Measurements from ENCODE around the gene PTGDR2. TPM values are rescaled to one million over a fixed set of nuclear protein-coding genes. Genes with fewer than 3 reads are reported as not detected.
A peak's percentile ranks its signal among the peaks of the same experiment; 100 is the strongest.

PTGDR2 gene
- total RNA-seq, 1 donor from 2014 or later: 0.52 TPM

DNA sequence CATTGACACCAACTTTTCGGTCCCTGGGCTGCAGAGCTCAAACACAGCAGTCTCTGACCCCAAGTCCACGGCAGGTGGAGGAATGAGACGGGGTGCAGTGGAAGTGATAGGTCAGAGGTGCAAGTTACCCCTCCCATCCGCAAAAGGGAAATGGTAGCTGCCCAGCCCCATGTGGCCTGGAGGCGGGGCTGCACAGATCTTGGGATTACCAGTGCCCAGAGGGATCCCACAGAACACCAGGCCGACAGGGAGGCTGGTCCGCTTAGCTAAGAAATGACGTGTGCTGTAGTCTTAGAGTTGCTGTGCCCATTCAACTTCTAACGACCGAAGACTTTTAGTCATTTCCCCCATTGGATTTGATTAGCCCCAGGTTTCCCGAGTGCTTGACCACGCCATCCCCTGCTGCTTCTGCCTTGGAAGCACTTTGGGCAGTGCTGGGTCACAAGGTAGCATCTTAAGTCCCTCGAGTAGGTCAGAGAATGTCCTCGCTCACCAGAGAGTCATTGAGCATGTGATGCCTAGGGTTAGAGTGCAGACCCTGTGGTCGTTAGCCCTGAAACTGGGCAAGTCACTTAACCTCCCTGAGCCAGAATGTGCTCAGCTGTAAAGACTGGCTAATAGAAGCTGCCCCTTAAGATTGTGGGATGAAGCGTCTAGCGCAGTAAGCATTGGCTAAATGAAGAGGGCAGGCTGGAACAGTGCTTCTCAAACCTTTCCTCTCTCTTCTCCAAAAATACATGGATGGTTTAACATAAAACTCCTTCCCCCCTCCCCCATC is 4.2 kb downstream of the PTGDR2 start:
- H3K4me1 ChIP-seq (ENCODE audit: control insufficient read depth in 3 of 3, insufficient read depth in 3 of 3, low read length in 3 of 3): peaks cover 0 to 3% (median 0%) of the 10 kb centered on the region in 3 donors
- peaks cover 0 to 3% (median 3%) of the 10 kb centered on the region in 3 donors for H3K27me3 ChIP-seq (ENCODE audit: control insufficient read depth in 3 of 3, insufficient read depth in 3 of 3, low read length in 3 of 3)
- peaks cover 35 to 44% (median 38%) of the 10 kb centered on the region in 3 donors for H3K36me3 ChIP-seq (ENCODE audit: control insufficient read depth in 3 of 3, insufficient read depth in 3 of 3, low read length in 3 of 3)
- H3K27ac ChIP-seq (ENCODE audit: low read depth, low read length): no peak overlapping the region
- no peak overlapping the region for H3K9ac ChIP-seq (ENCODE audit: low read depth in 1 of 3, low read length in 3 of 3)
- H3K9me3 ChIP-seq (ENCODE audit: control insufficient read depth in 3 of 3, low read length in 3 of 3): no peaks in the 10 kb centered on the region
- H3K4me3 ChIP-seq (ENCODE audit: low read length in 3 of 3): no peak overlapping the region

DNA sequence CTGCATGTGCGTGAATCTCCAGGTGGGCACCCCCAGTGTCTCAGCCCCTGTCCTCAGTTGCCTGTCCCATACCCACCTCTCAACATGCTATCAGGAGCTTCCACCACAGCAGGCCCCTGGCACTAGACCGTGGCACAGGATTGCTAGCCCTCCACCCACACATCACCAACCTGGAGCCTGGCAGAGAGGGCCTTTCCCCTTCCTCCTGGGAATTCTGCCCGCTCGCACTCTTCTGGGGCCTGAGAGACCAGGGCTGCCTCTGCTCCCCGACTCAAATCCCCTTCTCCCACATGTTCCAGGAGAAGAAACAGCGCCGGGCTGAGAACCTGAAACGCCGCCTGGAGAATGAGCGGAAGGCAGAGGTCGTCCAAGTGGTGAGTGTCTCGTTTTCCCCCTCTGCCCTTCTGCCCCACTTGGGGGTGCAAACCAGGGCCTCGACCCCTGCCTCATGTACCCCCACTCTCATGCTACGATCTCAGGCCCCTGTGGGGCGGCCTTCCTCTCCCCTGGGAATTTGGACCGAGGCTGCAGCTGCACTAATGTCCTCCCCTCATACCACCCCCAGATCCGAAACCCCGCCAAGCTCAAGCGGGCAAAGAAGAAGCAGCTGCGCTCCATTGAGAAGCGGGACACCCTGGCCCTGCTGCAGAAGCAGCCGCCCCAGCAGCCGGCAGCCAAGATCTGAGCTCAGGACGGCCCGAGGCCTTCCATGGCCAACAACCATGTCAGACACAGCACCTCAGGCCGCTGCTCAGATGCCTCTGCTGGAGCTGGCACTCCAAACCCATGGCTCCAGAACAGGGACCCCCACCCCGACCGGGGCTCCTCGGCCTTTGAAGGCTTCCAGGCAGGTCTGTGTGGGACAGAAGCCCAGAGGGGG is 5.9 kb downstream of the PTGDR2 start:
- no peaks in the 10 kb centered on the region for H3K9me3 ChIP-seq (ENCODE audit: control insufficient read depth in 3 of 3, low read length in 3 of 3)
- peaks cover 1 to 7% (median 2%) of the 10 kb centered on the region in 3 donors for H3K4me1 ChIP-seq (ENCODE audit: control insufficient read depth in 3 of 3, insufficient read depth in 3 of 3, low read length in 3 of 3)
- H3K27me3 ChIP-seq (ENCODE audit: control insufficient read depth in 3 of 3, insufficient read depth in 3 of 3, low read length in 3 of 3): peaks cover 0 to 3% (median 0%) of the 10 kb centered on the region in 3 donors
- peaks cover 35 to 44% (median 44%) of the 10 kb centered on the region in 3 donors for H3K36me3 ChIP-seq (ENCODE audit: control insufficient read depth in 3 of 3, insufficient read depth in 3 of 3, low read length in 3 of 3)
- H3K4me3 ChIP-seq (ENCODE audit: low read length in 3 of 3): no peak overlapping the region
- no peak overlapping the region for H3K27ac ChIP-seq (ENCODE audit: low read depth, low read length)
- H3K9ac ChIP-seq (ENCODE audit: low read depth in 1 of 3, low read length in 3 of 3): no peak overlapping the region

- no peak overlapping the region for H3K4me3 ChIP-seq (ENCODE audit: low read length in 3 of 3)
- no peak overlapping the region for H3K27ac ChIP-seq (ENCODE audit: low read depth, low read length)
- H3K4me1 ChIP-seq (ENCODE audit: control insufficient read depth in 3 of 3, insufficient read depth in 3 of 3, low read length in 3 of 3): peaks cover 12 to 18% (median 13%) of the 10 kb centered on the region in 3 donors
- H3K27me3 ChIP-seq (ENCODE audit: control insufficient read depth in 3 of 3, insufficient read depth in 3 of 3, low read length in 3 of 3): peaks cover 0 to 3% (median 0%) of the 10 kb centered on the region in 3 donors
- H3K36me3 ChIP-seq (ENCODE audit: control insufficient read depth in 3 of 3, insufficient read depth in 3 of 3, low read length in 3 of 3): peaks cover 35 to 44% (median 44%) of the 10 kb centered on the region in 3 donors
- H3K9me3 ChIP-seq (ENCODE audit: control insufficient read depth in 3 of 3, low read length in 3 of 3): no peaks in the 10 kb centered on the region
- no peak overlapping the region for H3K9ac ChIP-seq (ENCODE audit: low read depth in 1 of 3, low read length in 3 of 3)
Observed at GRCh38 chr11:60848714-60849151, 7.0 kb downstream of the PTGDR2 start.

GRCh38 chr11:60847896-60848295 is 7.9 kb downstream of the PTGDR2 start:
- H3K36me3 ChIP-seq (ENCODE audit: control insufficient read depth in 3 of 3, insufficient read depth in 3 of 3, low read length in 3 of 3): peaks cover 35 to 44% (median 44%) of the 10 kb centered on the region in 3 donors
- H3K9me3 ChIP-seq (ENCODE audit: control insufficient read depth in 3 of 3, low read length in 3 of 3): no peaks in the 10 kb centered on the region
- H3K9ac ChIP-seq (ENCODE audit: low read depth in 1 of 3, low read length in 3 of 3): no peak overlapping the region
- H3K4me1 ChIP-seq (ENCODE audit: control insufficient read depth in 3 of 3, insufficient read depth in 3 of 3, low read length in 3 of 3): peaks cover 19 to 27% (median 21%) of the 10 kb centered on the region in 3 donors
- no peak overlapping the region for H3K4me3 ChIP-seq (ENCODE audit: low read length in 3 of 3)
- H3K27me3 ChIP-seq (ENCODE audit: control insufficient read depth in 3 of 3, insufficient read depth in 3 of 3, low read length in 3 of 3): no peaks in the 10 kb centered on the region
- H3K27ac ChIP-seq (ENCODE audit: low read depth, low read length): no peak overlapping the region

DNA sequence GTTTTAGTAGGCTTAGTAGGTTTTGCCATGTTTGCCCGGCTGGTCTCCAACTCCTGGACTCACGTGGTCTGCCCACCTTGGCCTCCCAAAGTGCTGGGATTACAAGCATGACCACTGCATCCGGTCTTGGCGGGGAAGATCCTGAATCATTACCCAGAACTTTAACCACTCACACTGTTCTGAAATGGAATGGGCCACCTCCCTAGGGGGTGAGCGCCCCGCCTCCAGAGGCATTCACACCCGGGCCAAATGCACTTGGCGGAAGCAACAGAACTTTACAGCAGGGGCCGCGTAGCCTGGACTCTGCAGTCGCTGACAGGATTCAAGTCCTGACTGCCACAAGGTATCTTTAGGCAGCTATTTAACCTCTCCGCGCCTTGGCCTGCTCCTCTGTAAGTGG is 8.5 kb downstream of the PTGDR2 start:
- H3K27me3 ChIP-seq (ENCODE audit: control insufficient read depth in 3 of 3, insufficient read depth in 3 of 3, low read length in 3 of 3): no peaks in the 10 kb centered on the region
- H3K27ac ChIP-seq (ENCODE audit: low read depth, low read length): no peak overlapping the region
- no peak overlapping the region for H3K4me3 ChIP-seq (ENCODE audit: low read length in 3 of 3)
- peaks cover 23 to 31% (median 27%) of the 10 kb centered on the region in 3 donors for H3K4me1 ChIP-seq (ENCODE audit: control insufficient read depth in 3 of 3, insufficient read depth in 3 of 3, low read length in 3 of 3)
- H3K36me3 ChIP-seq (ENCODE audit: control insufficient read depth in 3 of 3, insufficient read depth in 3 of 3, low read length in 3 of 3): peaks cover 35 to 44% (median 44%) of the 10 kb centered on the region in 3 donors
- H3K9me3 ChIP-seq (ENCODE audit: control insufficient read depth in 3 of 3, low read length in 3 of 3): no peaks in the 10 kb centered on the region
- no peak overlapping the region for H3K9ac ChIP-seq (ENCODE audit: low read depth in 1 of 3, low read length in 3 of 3)

- Histone ChIP-seq H3K9ac (ENCODE audit: low read depth in 1 of 3, low read length in 3 of 3) (peak overlapping the region in 1 of 3 donors; percentile 95), H3K27ac (ENCODE audit: low read depth, low read length) (no peak overlapping the region), H3K9me3 (ENCODE audit: control insufficient read depth in 3 of 3, low read length in 3 of 3) (no peaks in the 10 kb centered on the region), H3K36me3 (ENCODE audit: control insufficient read depth in 3 of 3, insufficient read depth in 3 of 3, low read length in 3 of 3) (peaks cover 21 to 32% (median 27%) of the 10 kb centered on the region in 3 donors), H3K27me3 (ENCODE audit: control insufficient read depth in 3 of 3, insufficient read depth in 3 of 3, low read length in 3 of 3) (no peaks in the 10 kb centered on the region), H3K4me3 (ENCODE audit: low read length in 3 of 3) (no peak overlapping the region), H3K4me1 (ENCODE audit: control insufficient read depth in 3 of 3, insufficient read depth in 3 of 3, low read length in 3 of 3) (peaks cover 37 to 44% (median 42%) of the 10 kb centered on the region in 3 donors)
Observed at GRCh38 chr11:60845338-60845737, 10.4 kb downstream of the PTGDR2 start.

GRCh38 chr11:60844870-60845221 is 10.9 kb downstream of the PTGDR2 start:
- Histone ChIP-seq H3K27ac (ENCODE audit: low read depth, low read length) (no peak overlapping the region), H3K4me1 (ENCODE audit: control insufficient read depth in 3 of 3, insufficient read depth in 3 of 3, low read length in 3 of 3) (peaks cover 38 to 44% (median 44%) of the 10 kb centered on the region in 3 donors), H3K4me3 (ENCODE audit: low read length in 3 of 3) (no peak overlapping the region), H3K9ac (ENCODE audit: low read depth in 1 of 3, low read length in 3 of 3) (peak overlapping the region in 1 of 3 donors; percentile 95), H3K36me3 (ENCODE audit: control insufficient read depth in 3 of 3, insufficient read depth in 3 of 3, low read length in 3 of 3) (peaks cover 21 to 27% (median 25%) of the 10 kb centered on the region in 3 donors), H3K27me3 (ENCODE audit: control insufficient read depth in 3 of 3, insufficient read depth in 3 of 3, low read length in 3 of 3) (no peaks in the 10 kb centered on the region), H3K9me3 (ENCODE audit: control insufficient read depth in 3 of 3, low read length in 3 of 3) (no peaks in the 10 kb centered on the region)

DNA sequence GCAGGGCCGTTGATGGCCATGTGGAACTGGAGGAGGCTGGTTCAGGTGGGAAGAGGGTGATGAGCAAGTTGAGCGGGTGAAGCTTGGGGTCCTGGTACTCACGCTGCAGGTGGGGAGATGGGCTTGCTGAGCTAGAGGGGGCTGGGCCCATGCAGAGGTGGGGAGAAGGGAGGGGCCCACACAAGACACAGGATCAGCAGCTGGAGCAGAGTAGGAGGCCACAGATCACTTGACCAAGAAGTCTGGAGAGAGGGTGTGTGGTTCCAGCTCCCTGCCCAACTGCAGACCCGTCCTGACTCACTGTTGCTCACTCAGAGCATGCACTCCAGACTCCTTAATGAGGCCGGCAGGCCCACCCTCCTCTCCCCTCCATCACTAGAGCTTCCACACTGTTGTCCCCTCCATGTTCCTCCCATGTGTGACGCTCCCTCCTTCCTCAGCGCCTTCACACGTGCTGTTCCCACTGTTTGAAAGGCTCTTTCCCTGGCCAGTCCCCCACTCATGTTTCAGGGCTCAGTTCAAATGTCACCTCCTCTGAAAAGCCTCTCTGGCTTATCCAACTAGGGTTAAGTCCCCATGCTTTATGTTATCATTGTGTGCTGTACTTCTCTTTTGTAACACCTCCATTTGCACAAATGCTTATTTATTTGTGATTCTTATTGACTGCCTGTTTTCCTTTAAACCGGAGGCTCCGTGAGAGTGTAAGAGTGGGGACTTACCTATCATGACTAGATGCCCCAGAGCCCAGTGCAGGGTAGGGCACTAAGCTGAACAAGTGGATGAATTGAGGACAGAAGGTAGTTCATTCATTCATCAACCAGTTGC is 11.5 kb downstream of the PTGDR2 start:
- H3K27ac ChIP-seq (ENCODE audit: low read depth, low read length): no peak overlapping the region
- peaks cover 15 to 21% (median 19%) of the 10 kb centered on the region in 3 donors for H3K36me3 ChIP-seq (ENCODE audit: control insufficient read depth in 3 of 3, insufficient read depth in 3 of 3, low read length in 3 of 3)
- H3K9me3 ChIP-seq (ENCODE audit: control insufficient read depth in 3 of 3, low read length in 3 of 3): no peaks in the 10 kb centered on the region
- H3K4me3 ChIP-seq (ENCODE audit: low read length in 3 of 3): peak overlapping the region; percentile 71 to 96 (median 78)
- H3K27me3 ChIP-seq (ENCODE audit: control insufficient read depth in 3 of 3, insufficient read depth in 3 of 3, low read length in 3 of 3): no peaks in the 10 kb centered on the region
- peak overlapping the region; percentile 22 to 95 (median 23) for H3K9ac ChIP-seq (ENCODE audit: low read depth in 1 of 3, low read length in 3 of 3)
- H3K4me1 ChIP-seq (ENCODE audit: control insufficient read depth in 3 of 3, insufficient read depth in 3 of 3, low read length in 3 of 3): peaks cover 38 to 44% (median 44%) of the 10 kb centered on the region in 3 donors

Data from skeletal muscle tissue (tissue), 4 donors.